Naive thymus-derived CD4-positive, alpha-beta T cell (primary cell): ENCODE results near the gene CCRL2. TPM values are rescaled to one million over a fixed set of nuclear protein-coding genes. Genes with fewer than 3 reads are reported as not detected.
"Not testable (repeated sequence)": the region's sequence is repeated elsewhere in the genome, so short reads cannot be mapped to it uniquely, and the experiment has no call there.

Experiments
- ATAC-seq: fragments of 150-1000 bp; cut with Tn5 transposase; 2 replicates; pipeline ENCODE4 v1.10.0; 2021; ENCODE audit warnings: mild to moderate bottlenecking, moderate library complexity
- CTCF ChIA-PET: fragments of 350-600 bp; sonication (Branson Sonifier 250); formaldehyde crosslinking; loops from one replicate; lab custom pipeline; 2021; ENCODE audit warnings: antibody characterized with exemption; lab: Charles Lee
- POLR2A ChIA-PET: fragments of 350-600 bp; sonication (Branson Sonifier 250); formaldehyde crosslinking; loops from one replicate; lab custom pipeline; 2021; ENCODE audit warnings: antibody characterized with exemption, inconsistent platforms; lab: Charles Lee
- DNase-seq, 9 donors: peaks; one replicate each; pipeline versions ENCODE4 v3.0.0 to v3.0.0-alpha.2; 2020 to 2022; ENCODE audit warnings: mixed read lengths in 1 of 9
- H3K27ac ChIP-seq: one replicate; pipeline ENCODE4 v1.7.0; 2013; ENCODE audit warnings: mild to moderate bottlenecking, low read depth, low read length, moderate library complexity
- H3K27me3 ChIP-seq, 2 donors: one replicate each; pipeline ENCODE4 v1.7.0; 2013; ENCODE audit warnings: low read length in 2 of 2, mild to moderate bottlenecking in 2 of 2, moderate library complexity in 2 of 2; ENCODE audit not compliant: control insufficient read depth in 2 of 2, insufficient read depth in 2 of 2
- H3K36me3 ChIP-seq, 3 experiments: 1 replicate in 2 of 3; 2 replicates in 1 of 3; pipeline ENCODE4 v1.7.0; 2013; ENCODE audit warnings: low read length in 3 of 3, mild to moderate bottlenecking in 3 of 3, moderate library complexity in 1 of 3; ENCODE audit not compliant: insufficient read depth in 3 of 3, control insufficient read depth in 2 of 3
- H3K4me1 ChIP-seq, 2 donors: one replicate each; pipeline ENCODE4 v1.7.0; 2013; ENCODE audit warnings: low read length in 2 of 2, mild to moderate bottlenecking in 2 of 2, moderate library complexity in 1 of 2; ENCODE audit not compliant: control insufficient read depth in 2 of 2, insufficient read depth in 2 of 2
- H3K4me3 ChIP-seq: 2 replicates; pipeline ENCODE4 v1.7.0; 2013; ENCODE audit warnings: mild to moderate bottlenecking, low read length
- H3K9me3 ChIP-seq, 3 experiments: 1 replicate in 2 of 3; 2 replicates in 1 of 3; pipeline ENCODE4 v1.7.0; 2013; ENCODE audit warnings: low read length in 3 of 3; ENCODE audit not compliant: control insufficient read depth in 2 of 3
- H3K27ac Mint-ChIP-seq, 9 donors: one replicate each; pipeline ENCODE4 v1.8.0; 2020 to 2022; ENCODE audit warnings: mixed read lengths in 9 of 9, mild to moderate bottlenecking in 8 of 9, moderate library complexity in 5 of 9, inconsistent platforms in 2 of 9
- H3K27me3 Mint-ChIP-seq, 5 donors: one replicate each; pipeline ENCODE4 v1.8.0; 2021 to 2022; ENCODE audit warnings: mixed read lengths in 5 of 5, mild to moderate bottlenecking in 1 of 5
- H3K36me3 Mint-ChIP-seq, 5 donors: one replicate each; pipeline ENCODE4 v1.8.0; 2020 to 2022; ENCODE audit warnings: mixed read lengths in 5 of 5, mild to moderate bottlenecking in 3 of 5, inconsistent platforms in 1 of 5
- H3K4me1 Mint-ChIP-seq, 7 donors: one replicate each; pipeline ENCODE4 v1.8.0; 2020 to 2022; ENCODE audit warnings: mixed read lengths in 7 of 7, mild to moderate bottlenecking in 3 of 7, inconsistent platforms in 1 of 7
- H3K4me3 Mint-ChIP-seq, 10 donors: one replicate each; pipeline ENCODE4 v1.8.0; 2020 to 2022; ENCODE audit warnings: mild to moderate bottlenecking in 10 of 10, mixed read lengths in 10 of 10, moderate library complexity in 6 of 10, inconsistent platforms in 2 of 10
- H3K9me3 Mint-ChIP-seq, 11 donors: one replicate each; pipeline ENCODE4 v1.8.0; 2020 to 2022; ENCODE audit warnings: mixed read lengths in 11 of 11, mild to moderate bottlenecking in 4 of 11, inconsistent platforms in 1 of 11, moderate library complexity in 1 of 11
- intact Hi-C, 2 donors: fragments of 100-400 bp; cut with micrococcal nuclease; formaldehyde crosslinking; loops; one replicate each; pipeline ENCODE4 v1.15.1; 2023
- polyA plus RNA-seq, 2 donors: library from polyadenylated mRNA; unstranded; fragments of 300-500 nt; fragmentation: Illumina TruSeq; gene quantifications; one replicate each; pipeline ENCODE4 v1.2.3, GENCODE V29; 2021
- total RNA-seq, 6 experiments: library from RNA in 5 of 6; stranded (reverse) in 5 of 6; gene quantifications; 1 replicate in 5 of 6; 2 replicates in 1 of 6; pipeline ENCODE4 v1.2.3 and lab custom pipeline; 2021 to 2026

The CCRL2 gene
- total and polyA plus RNA-seq, 7 experiments from 2014 or later: 0.34 to 20.5 (median 1.3) TPM

GRCh38 chr3:46383211-46383950 is 23.7 kb upstream of the CCRL2 start:
- intact Hi-C loops: loop anchor here in 1 of 2 donors (10.0 kb wide), 1 partner anchor 61 kb away; no protein-coding TSS in a partner anchor
- Mint-ChIP-seq H3K36me3 (peaks cover 0 to 8% (median 0%) of the 10 kb centered on the region in 5 donors), H3K4me1 (peaks cover 23 to 42% (median 30%) of the 10 kb centered on the region in 7 donors), H3K4me3 (peak overlapping the region in 1 of 10 donors; percentile 4), H3K27me3 (peaks cover 0 to 13% (median 4%) of the 10 kb centered on the region in 5 donors), H3K27ac (peak overlapping the region in 1 of 9 donors; percentile 29), H3K9me3 (peaks cover 0 to 4% (median 0%) of the 10 kb centered on the region in 11 donors)
- Histone ChIP-seq H3K9me3 (no peaks in the 10 kb centered on the region), H3K4me1 (peaks cover 0 to 16% of the 10 kb centered on the region in 2 donors), H3K27ac (no peak overlapping the region), H3K4me3 (no peak overlapping the region), H3K27me3 (no peaks in the 10 kb centered on the region), H3K36me3 (peaks cover 0 to 2% (median 0%) of the 10 kb centered on the region in 3 experiments)
- no peak for ATAC-seq
- no peak for DNase-seq
- CTCF ChIA-PET: interaction anchor here (0.8 to 2.0 kb wide), 5 partner anchors 12 to 304 kb away, joined by 3 to 7 read pairs (median 3); no protein-coding TSS in a partner anchor
- POLR2A ChIA-PET: no interaction called here

GRCh38 chr3:46383951-46384330 is 23.1 kb upstream of the CCRL2 start:
- H3K9me3 ChIP-seq: no peaks in the 10 kb centered on the region
- no peak for DNase-seq
- POLR2A ChIA-PET: no interaction called here

DNA sequence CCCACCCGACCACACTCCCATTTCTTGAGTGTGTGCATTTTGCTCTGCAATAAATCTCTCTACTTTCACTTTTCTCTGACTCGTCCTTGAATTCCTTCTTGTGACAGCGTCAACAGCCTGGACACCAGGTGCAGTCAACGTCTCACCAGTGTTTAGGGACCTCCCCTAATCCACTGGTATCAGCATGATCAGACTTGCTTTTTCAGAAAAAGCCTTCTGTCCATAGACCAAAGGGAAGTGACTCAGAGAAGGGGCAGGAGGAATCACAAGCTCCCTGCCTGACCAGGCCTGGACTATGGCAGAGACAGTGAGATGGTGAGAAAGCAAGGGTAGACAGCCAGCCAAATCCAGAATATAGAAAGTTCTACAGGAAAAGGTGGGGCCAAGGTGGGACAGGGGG is 20.9 kb upstream of the CCRL2 start:
- Histone ChIP-seq H3K4me1 (peaks cover 0 to 7% of the 10 kb centered on the region in 2 donors), H3K9me3 (no peaks in the 10 kb centered on the region), H3K4me3 (no peak overlapping the region), H3K27ac (no peak overlapping the region), H3K27me3 (no peaks in the 10 kb centered on the region), H3K36me3 (peaks cover 0 to 2% (median 0%) of the 10 kb centered on the region in 3 experiments)
- Mint-ChIP-seq H3K27ac (peak overlapping the region in 1 of 9 donors; percentile 61), H3K4me1 (peaks cover 13 to 28% (median 16%) of the 10 kb centered on the region in 7 donors), H3K27me3 (peaks cover 0 to 12% (median 4%) of the 10 kb centered on the region in 5 donors), H3K36me3 (peaks cover 0 to 8% (median 0%) of the 10 kb centered on the region in 5 donors), H3K9me3 (peaks cover 0 to 4% (median 0%) of the 10 kb centered on the region in 11 donors), H3K4me3 (peak overlapping the region in 1 of 10 donors; percentile 53)
- POLR2A ChIA-PET: interaction anchor here (1.2 kb wide), 1 partner anchor 17 kb away, joined by 3 read pairs; no protein-coding TSS in a partner anchor
- intact Hi-C loops: loop anchor here in 1 of 2 donors (10.0 kb wide), 1 partner anchor 59 kb away; no protein-coding TSS in a partner anchor
- ATAC-seq (no peak), DNase-seq (no peak)
- CTCF ChIA-PET: interaction anchor here (0.7 to 1.8 kb wide), 3 partner anchors 8 to 305 kb away, joined by 3 to 4 read pairs (median 3); no protein-coding TSS in a partner anchor

More at GRCh38 chr3:46383951-46384330, 23.1 kb upstream of the CCRL2 start:
- Histone ChIP-seq H3K27ac (no peak overlapping the region), H3K4me1 (peaks cover 0 to 16% of the 10 kb centered on the region in 2 donors), H3K27me3 (no peaks in the 10 kb centered on the region), H3K4me3 (no peak overlapping the region), H3K36me3 (peaks cover 0 to 2% (median 0%) of the 10 kb centered on the region in 3 experiments)
- peak overlapping the region in 1 of 9 donors; percentile 29 for H3K27ac Mint-ChIP-seq
- H3K36me3 Mint-ChIP-seq: peaks cover 0 to 8% (median 0%) of the 10 kb centered on the region in 5 donors
- ATAC-seq: no peak
- intact Hi-C loops: loop anchor here in 1 of 2 donors (10.0 kb wide), 1 partner anchor 61 kb away; no protein-coding TSS in a partner anchor
- peaks cover 0 to 13% (median 4%) of the 10 kb centered on the region in 5 donors for H3K27me3 Mint-ChIP-seq
- H3K4me1 Mint-ChIP-seq: peaks cover 22 to 40% (median 30%) of the 10 kb centered on the region in 7 donors
- CTCF ChIA-PET: interaction anchor here (1.0 to 2.0 kb wide), 3 partner anchors 12 to 108 kb away, joined by 3 to 7 read pairs (median 3); no protein-coding TSS in a partner anchor
- peak overlapping the region in 1 of 10 donors; percentile 15 for H3K4me3 Mint-ChIP-seq
- peaks cover 0 to 4% (median 0%) of the 10 kb centered on the region in 11 donors for H3K9me3 Mint-ChIP-seq

DNA sequence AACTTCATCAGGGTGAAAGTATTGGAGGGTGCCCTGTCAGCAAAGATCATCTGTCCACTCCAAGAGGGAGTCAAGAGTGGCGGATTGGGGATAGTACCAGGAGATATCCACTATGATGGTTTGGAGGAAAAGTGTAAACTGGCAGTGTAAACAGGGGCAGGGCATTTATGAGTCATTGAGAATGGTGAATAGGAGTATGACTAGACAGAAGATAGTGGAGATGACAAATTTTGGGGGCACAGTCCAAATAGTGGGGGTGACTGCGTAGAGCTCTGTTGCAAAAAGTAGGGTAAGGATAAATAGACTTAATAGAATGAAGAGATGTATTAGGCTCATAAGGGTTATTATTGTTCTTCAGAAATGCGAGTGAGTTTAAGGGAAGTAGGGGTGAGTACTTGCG is 18.2 kb upstream of the CCRL2 start:
- H3K27me3 ChIP-seq, H3K4me3 ChIP-seq, H3K27ac Mint-ChIP-seq, ATAC-seq, H3K36me3 ChIP-seq, POLR2A ChIA-PET, H3K27ac ChIP-seq, H3K4me3 Mint-ChIP-seq, H3K4me1 ChIP-seq, H3K9me3 ChIP-seq, DNase-seq, CTCF ChIA-PET, H3K36me3 Mint-ChIP-seq, H3K9me3 Mint-ChIP-seq: not testable (repeated sequence)
- intact Hi-C loops: loop anchor here in 1 of 2 donors (10.0 kb wide), 1 partner anchor 56 kb away; no protein-coding TSS in a partner anchor
- peaks cover 0 to 14% (median 4%) of the 10 kb centered on the region in 5 donors for H3K27me3 Mint-ChIP-seq
- peaks cover 3 to 18% (median 8%) of the 10 kb centered on the region in 7 donors for H3K4me1 Mint-ChIP-seq

GRCh38 chr3:46389306-46389705 is 17.8 kb upstream of the CCRL2 start:
- no peak overlapping the region for H3K27ac ChIP-seq
- H3K9me3 ChIP-seq: no peaks in the 10 kb centered on the region
- H3K4me3 Mint-ChIP-seq: no peak overlapping the region
- H3K27ac Mint-ChIP-seq: no peak overlapping the region
- H3K4me3 ChIP-seq: no peak overlapping the region
- no peaks in the 10 kb centered on the region for H3K27me3 ChIP-seq
- H3K4me1 ChIP-seq: no peaks in the 10 kb centered on the region
- peaks cover 0 to 4% (median 0%) of the 10 kb centered on the region in 11 donors for H3K9me3 Mint-ChIP-seq
- peaks cover 0 to 14% (median 5%) of the 10 kb centered on the region in 7 donors for H3K4me1 Mint-ChIP-seq
- peaks cover 0 to 8% (median 0%) of the 10 kb centered on the region in 5 donors for H3K36me3 Mint-ChIP-seq
- ChIA-PET CTCF (no interaction called here), POLR2A (no interaction called here)
- DNase-seq (no peak), ATAC-seq (no peak)
- peaks cover 0 to 2% (median 0%) of the 10 kb centered on the region in 3 experiments for H3K36me3 ChIP-seq
- intact Hi-C loops: loop anchor here in 1 of 2 donors (10.0 kb wide), 1 partner anchor 55 kb away; no protein-coding TSS in a partner anchor
- H3K27me3 Mint-ChIP-seq: peaks cover 0 to 15% (median 4%) of the 10 kb centered on the region in 5 donors

DNA sequence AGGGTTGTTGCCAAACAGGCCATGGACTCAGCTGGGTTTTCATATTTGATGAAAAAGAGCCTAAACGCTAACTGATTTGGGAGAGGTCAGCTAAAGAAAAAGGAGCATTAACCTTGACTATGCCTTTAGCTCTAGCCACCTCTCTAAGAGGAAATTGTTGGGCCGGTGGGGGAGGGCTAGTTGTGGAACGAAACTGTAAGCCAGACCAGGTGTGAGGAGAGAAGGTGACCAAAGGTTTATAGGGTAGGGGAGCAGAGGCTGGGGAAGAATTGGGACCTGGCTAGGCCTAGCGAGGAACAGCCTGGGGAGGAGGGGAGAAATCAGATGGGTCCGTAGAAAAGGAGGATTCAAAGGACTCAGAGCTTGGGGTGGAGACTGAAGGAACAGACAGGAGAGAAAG is 15.5 kb upstream of the CCRL2 start:
- H3K36me3 Mint-ChIP-seq, H3K9me3 ChIP-seq, H3K9me3 Mint-ChIP-seq, H3K27ac ChIP-seq, POLR2A ChIA-PET, H3K4me1 Mint-ChIP-seq, H3K27ac Mint-ChIP-seq, ATAC-seq, H3K4me3 ChIP-seq, H3K4me1 ChIP-seq, H3K36me3 ChIP-seq, H3K4me3 Mint-ChIP-seq, H3K27me3 ChIP-seq, DNase-seq, intact Hi-C loops: not testable (repeated sequence)
- CTCF ChIA-PET: interaction anchor here (0.7 kb wide), 1 partner anchor 170 kb away, joined by 3 read pairs; no protein-coding TSS in a partner anchor
- peaks cover 0 to 16% (median 0%) of the 10 kb centered on the region in 5 donors for H3K27me3 Mint-ChIP-seq
